HEK293 (cell line): ENCODE measurements around the gene SBK2.

Experiments used
- SP2 ChIP-seq: fragments of 450-650 bp; formaldehyde crosslinking; IDR thresholded peaks from 2 replicates; pipeline ENCODE4 v1.5.1; 2016; ENCODE audit warnings: missing biosample characterization, missing genetic modification characterization
- ZBTB8A ChIP-seq: fragments of 450-650 bp; formaldehyde crosslinking; IDR thresholded peaks from 2 replicates; pipeline ENCODE4 v1.5.1; 2016; ENCODE audit warnings: missing biosample characterization, missing genetic modification characterization
- ZFP41 ChIP-seq: fragments of 450-650 bp; formaldehyde crosslinking; IDR thresholded peaks from 2 replicates; pipeline ENCODE4 v1.5.1; 2016; ENCODE audit warnings: missing biosample characterization, missing genetic modification characterization, borderline replicate concordance
- ZNF324 ChIP-seq: fragments of 450-650 bp; formaldehyde crosslinking; IDR thresholded peaks from 2 replicates; pipeline ENCODE4 v1.5.1; 2016; ENCODE audit warnings: missing biosample characterization, missing genetic modification characterization
- ZNF670 ChIP-seq: fragments of 450-650 bp; formaldehyde crosslinking; IDR thresholded peaks from 2 replicates; pipeline ENCODE4 v1.5.1; 2016; ENCODE audit warnings: missing biosample characterization, missing genetic modification characterization, low read depth

GRCh38 chr19:55544014-55544413 lies 7.1 kb upstream of the SBK2 start:
- TF ChIP-seq ZFP41 (tag by site-specific recombination) (no peak), ZNF670 (no peak), ZBTB8A (tag by site-specific recombination) (no peak), SP2 (tag by site-specific recombination) (no peak), ZNF324 (no peak)
